ENCODE measurements around the gene TBC1D19. TPM values are rescaled to one million over a fixed set of nuclear protein-coding genes. Genes with fewer than 3 reads are reported as not detected.

Gene TBC1D19
- total RNA-seq, 3 donors from 2014 or later: 14.9 to 27.2 (median 23.9) TPM

DNA sequence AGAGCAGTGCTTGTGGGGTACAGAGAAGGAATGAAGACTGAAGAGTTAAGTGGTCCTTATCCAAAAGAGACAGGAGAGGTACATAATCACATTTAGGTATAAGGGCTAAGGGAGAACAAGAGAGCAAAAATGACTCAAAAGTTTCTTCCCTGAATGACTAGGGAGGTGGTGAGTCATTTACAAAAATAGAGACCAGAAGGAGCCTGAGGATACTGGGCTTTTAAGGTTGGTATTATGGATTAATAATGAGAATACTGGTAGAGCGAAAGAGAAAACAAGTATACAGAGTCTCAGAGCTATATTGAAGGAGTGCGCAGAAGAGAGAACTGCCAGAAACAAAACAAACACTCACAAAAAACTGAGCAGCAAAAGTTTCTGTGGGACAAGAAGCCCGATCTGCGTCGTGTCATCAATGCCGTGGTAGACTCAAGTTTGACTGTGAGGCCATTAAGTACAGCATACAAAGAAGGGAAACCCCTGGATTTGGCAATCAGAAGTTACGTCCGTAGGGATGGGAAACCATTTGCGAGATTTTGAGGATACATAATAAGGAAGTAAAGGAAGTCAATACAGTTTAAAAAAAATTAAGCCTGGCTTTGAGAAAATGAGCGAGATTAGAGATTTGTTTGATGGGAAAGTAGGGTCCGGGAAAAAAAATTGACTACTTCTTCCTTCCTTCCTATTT lies 147.6 kb downstream of the TBC1D19 start:
- H3K36me3 ChIP-seq: no peaks in the 10 kb centered on the region
- no peak overlapping the region for H3K27ac ChIP-seq
- no peaks in the 10 kb centered on the region for H3K9me3 ChIP-seq
- intact Hi-C loops (cut with DNase I; ENCODE audit: low total_unique reads): no loop called here
- no peak for DNase-seq (ENCODE audit: low spot score in 2 of 2)
- H3K27me3 ChIP-seq: no peaks in the 10 kb centered on the region
- no peak for TF ChIP-seq POLR2A (IDR thresholded peaks at IDR 0.05)
- TF ChIP-seq, protein P1, sequence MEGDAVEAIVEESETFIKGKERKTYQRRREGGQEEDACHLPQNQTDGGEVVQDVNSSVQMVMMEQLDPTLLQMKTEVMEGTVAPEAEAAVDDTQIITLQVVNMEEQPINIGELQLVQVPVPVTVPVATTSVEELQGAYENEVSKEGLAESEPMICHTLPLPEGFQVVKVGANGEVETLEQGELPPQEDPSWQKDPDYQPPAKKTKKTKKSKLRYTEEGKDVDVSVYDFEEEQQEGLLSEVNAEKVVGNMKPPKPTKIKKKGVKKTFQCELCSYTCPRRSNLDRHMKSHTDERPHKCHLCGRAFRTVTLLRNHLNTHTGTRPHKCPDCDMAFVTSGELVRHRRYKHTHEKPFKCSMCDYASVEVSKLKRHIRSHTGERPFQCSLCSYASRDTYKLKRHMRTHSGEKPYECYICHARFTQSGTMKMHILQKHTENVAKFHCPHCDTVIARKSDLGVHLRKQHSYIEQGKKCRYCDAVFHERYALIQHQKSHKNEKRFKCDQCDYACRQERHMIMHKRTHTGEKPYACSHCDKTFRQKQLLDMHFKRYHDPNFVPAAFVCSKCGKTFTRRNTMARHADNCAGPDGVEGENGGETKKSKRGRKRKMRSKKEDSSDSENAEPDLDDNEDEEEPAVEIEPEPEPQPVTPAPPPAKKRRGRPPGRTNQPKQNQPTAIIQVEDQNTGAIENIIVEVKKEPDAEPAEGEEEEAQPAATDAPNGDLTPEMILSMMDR (IDR thresholded peaks at IDR 0.05): no peak
- TF ChIP-seq POLR2AphosphoS5 (IDR thresholded peaks at IDR 0.05): no peak
- no peak overlapping the region for H3K4me3 ChIP-seq
- no peaks in the 10 kb centered on the region for H3K4me1 ChIP-seq

DNA sequence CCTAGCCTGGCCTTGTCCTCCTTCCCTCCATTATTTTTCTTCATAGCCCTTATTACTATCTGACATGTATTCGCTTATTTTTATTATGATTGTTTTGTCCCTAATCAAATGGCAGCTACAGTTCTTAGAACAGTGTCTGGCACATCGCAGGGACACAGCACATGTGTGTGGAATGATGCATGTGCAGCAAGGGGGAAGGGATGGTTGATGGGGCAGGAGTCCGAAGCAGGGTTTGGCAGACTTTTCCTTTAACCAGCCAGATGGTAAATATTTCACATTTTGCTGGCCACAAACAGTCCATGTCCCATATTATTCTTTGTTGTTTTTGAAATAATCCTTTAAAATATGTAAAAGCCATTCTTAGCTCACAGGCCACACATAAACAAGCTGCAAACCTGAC lies 148.5 kb downstream of the TBC1D19 start:
- intact Hi-C loops (cut with DNase I; ENCODE audit: low total_unique reads): no loop called here
- Histone ChIP-seq H3K4me1 (no peaks in the 10 kb centered on the region), H3K27me3 (no peaks in the 10 kb centered on the region), H3K27ac (no peak overlapping the region), H3K4me3 (no peak overlapping the region), H3K9me3 (no peaks in the 10 kb centered on the region), H3K36me3 (no peaks in the 10 kb centered on the region)
- TF ChIP-seq, protein P1 (IDR thresholded peaks at IDR 0.05): no peak
- TF ChIP-seq POLR2AphosphoS5 (IDR thresholded peaks at IDR 0.05) (no peak), POLR2A (IDR thresholded peaks at IDR 0.05) (no peak)
- no peak for DNase-seq (ENCODE audit: low spot score in 2 of 2)

DNA sequence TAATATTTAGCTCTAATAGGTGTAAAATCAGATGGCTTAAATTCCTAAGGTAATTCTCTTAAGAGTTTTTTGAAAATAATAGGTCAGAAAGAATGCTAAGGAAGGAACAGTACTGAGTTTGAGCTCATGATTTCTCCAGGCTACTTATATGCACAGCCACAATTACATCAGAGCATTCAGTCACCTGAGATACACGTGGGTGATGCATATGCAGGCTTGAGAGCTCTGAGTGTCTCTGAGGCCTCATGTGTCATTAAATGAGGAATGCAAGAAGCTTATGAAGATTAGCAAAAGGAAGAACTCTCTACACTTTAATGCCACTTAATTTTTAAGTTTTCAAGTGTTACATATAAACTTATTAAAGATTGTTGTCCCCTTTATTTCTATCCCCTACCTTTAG lies 152.7 kb downstream of the TBC1D19 start:
- no peak for TF ChIP-seq POLR2AphosphoS5 (IDR thresholded peaks at IDR 0.05)
- no peak for TF ChIP-seq POLR2A (IDR thresholded peaks at IDR 0.05)
- TF ChIP-seq, protein P1 (IDR thresholded peaks at IDR 0.05): no peak
- no peak overlapping the region for H3K27ac ChIP-seq
- no peak overlapping the region for H3K4me3 ChIP-seq
- H3K4me1 ChIP-seq: no peaks in the 10 kb centered on the region
- no peaks in the 10 kb centered on the region for H3K9me3 ChIP-seq
- no peaks in the 10 kb centered on the region for H3K36me3 ChIP-seq
- no peak for DNase-seq (ENCODE audit: low spot score in 2 of 2)
- intact Hi-C loops (cut with DNase I; ENCODE audit: low total_unique reads): no loop called here
- no peaks in the 10 kb centered on the region for H3K27me3 ChIP-seq

DNA sequence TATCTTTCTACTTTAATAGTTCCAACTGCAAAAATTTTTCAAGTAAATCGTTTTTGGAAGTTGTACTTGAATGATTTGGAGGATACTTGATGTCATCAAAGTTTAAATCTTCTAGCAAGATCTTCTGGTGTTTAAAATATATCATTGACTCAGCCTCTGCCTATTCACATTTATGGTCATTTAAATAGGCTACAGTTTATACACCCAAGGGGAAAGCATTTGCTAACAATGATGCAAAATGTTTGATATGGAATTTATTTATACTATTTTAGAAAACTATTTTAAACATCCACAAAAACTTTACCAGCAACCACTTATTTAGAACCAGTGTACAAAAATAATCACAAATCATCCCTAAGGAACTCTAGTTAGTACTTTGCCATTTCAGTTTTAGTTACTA lies 153.5 kb downstream of the TBC1D19 start:
- TF ChIP-seq POLR2A (IDR thresholded peaks at IDR 0.05) (no peak), POLR2AphosphoS5 (IDR thresholded peaks at IDR 0.05) (no peak)
- TF ChIP-seq, protein P1 (IDR thresholded peaks at IDR 0.05): no peak
- no peaks in the 10 kb centered on the region for H3K36me3 ChIP-seq
- DNase-seq (ENCODE audit: low spot score in 2 of 2): no peak
- intact Hi-C loops (cut with DNase I; ENCODE audit: low total_unique reads): no loop called here
- no peaks in the 10 kb centered on the region for H3K9me3 ChIP-seq
- H3K27me3 ChIP-seq: no peaks in the 10 kb centered on the region
- no peak overlapping the region for H3K27ac ChIP-seq
- H3K4me3 ChIP-seq: no peak overlapping the region
- no peaks in the 10 kb centered on the region for H3K4me1 ChIP-seq

DNA sequence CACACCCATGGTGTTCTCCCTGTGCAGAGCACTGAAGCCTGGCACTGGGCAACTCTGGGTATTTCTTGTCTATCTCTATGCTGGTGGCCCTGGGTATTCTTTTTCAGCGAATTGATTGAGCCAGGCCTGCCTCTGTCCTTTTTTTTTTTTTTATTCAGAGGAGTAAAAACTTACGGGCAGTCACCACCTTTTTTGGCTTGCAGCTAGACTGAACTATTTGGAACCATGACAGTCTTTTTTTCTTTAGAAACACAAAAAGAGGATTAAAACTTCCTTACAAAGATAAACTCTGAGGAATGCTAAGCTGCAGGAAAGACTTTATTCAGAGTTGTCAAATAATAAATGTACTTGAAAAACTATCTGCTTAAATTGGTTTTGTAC lies 157.6 kb downstream of the TBC1D19 start:
- Histone ChIP-seq H3K4me3 (no peak overlapping the region), H3K27me3 (no peaks in the 10 kb centered on the region), H3K9me3 (no peaks in the 10 kb centered on the region), H3K27ac (peak overlapping the region in 1 of 2 donors; percentile 56), H3K36me3 (no peaks in the 10 kb centered on the region), H3K4me1 (no peaks in the 10 kb centered on the region)
- no peak for DNase-seq (ENCODE audit: low spot score in 2 of 2)
- intact Hi-C loops (cut with DNase I; ENCODE audit: low total_unique reads): no loop called here
- no peak for TF ChIP-seq POLR2A (IDR thresholded peaks at IDR 0.05)
